GM19099 (cell line): ENCODE results near the gene PCAT6.

ENCODE experiments used
- POLR2A ChIP-seq: IDR thresholded peaks from 3 replicates; pipeline ENCODE4 v1.6.1; 2011; ENCODE audit warnings: low read depth; ENCODE audit not compliant: insufficient read length; ENCODE audit errors: extremely low read depth

The PCAT6 gene

GRCh38 chr1:202821467-202821866 is 10.7 kb downstream of the PCAT6 start:
- no peak for TF ChIP-seq POLR2A

GRCh38 chr1:202825748-202826147 is 15.0 kb downstream of the PCAT6 start:
- no peak for TF ChIP-seq POLR2A

GRCh38 chr1:202831906-202832305 is 21.2 kb downstream of the PCAT6 start:
- no peak for TF ChIP-seq POLR2A

- TF ChIP-seq POLR2A = no peak
Observed at GRCh38 chr1:202834771-202835547, 24.2 kb downstream of the PCAT6 start.

GRCh38 chr1:202835548-202836072 is 24.9 kb downstream of the PCAT6 start:
- TF ChIP-seq POLR2A = no peak

GRCh38 chr1:202836623-202837403 is 26.1 kb downstream of the PCAT6 start:
- TF ChIP-seq POLR2A = no peak

- TF ChIP-seq POLR2A = no peak
Observed at GRCh38 chr1:202837746-202838262, 27.1 kb downstream of the PCAT6 start.

GRCh38 chr1:202843081-202843480 is 32.3 kb downstream of the PCAT6 start:
- no peak for TF ChIP-seq POLR2A

- TF ChIP-seq POLR2A = no peak
Observed at GRCh38 chr1:202844259-202844658, 33.5 kb downstream of the PCAT6 start.

GRCh38 chr1:202844935-202845334 is 34.2 kb downstream of the PCAT6 start:
- no peak for TF ChIP-seq POLR2A

- TF ChIP-seq POLR2A = no peak
Observed at GRCh38 chr1:202848191-202848542, 37.4 kb downstream of the PCAT6 start.

- TF ChIP-seq POLR2A = no peak
Observed at GRCh38 chr1:202850593-202851362, 40.0 kb downstream of the PCAT6 start.

GRCh38 chr1:202852163-202852904 is 41.6 kb downstream of the PCAT6 start:
- TF ChIP-seq POLR2A = no peak

- TF ChIP-seq POLR2A = no peak
Observed at GRCh38 chr1:202854787-202855186, 44.0 kb downstream of the PCAT6 start.
